Endothelial cell of umbilical vein (primary cell): ENCODE data around the gene PATE4. TPM values are rescaled to one million over a fixed set of nuclear protein-coding genes. Genes with fewer than 3 reads are reported as not detected.

ENCODE experiments used
- Bru-seq: library from RNA; stranded (reverse); fragments of 400-500 nt; gene quantifications from one replicate; lab custom pipeline; 2021; lab: Mats Ljungman, UMichigan
- BruChase-seq, 2 experiments: library from RNA; stranded (reverse); fragments of 400-500 nt; gene quantifications; one replicate each; lab custom pipeline; 2021; lab: Mats Ljungman, UMichigan
- BruUV-seq: library from RNA; stranded (reverse); fragments of 400-500 nt; replicated peaks from 2 replicates; lab custom pipeline; 2021; lab: Mats Ljungman, UMichigan
- CTCF ChIA-PET: fragments of 300-600, 350-600 bp; sonication (Branson Sonifier 250); formaldehyde crosslinking; loops from one replicate; lab custom pipeline; 2021; ENCODE audit warnings: antibody characterized with exemption, inconsistent platforms; lab: Charles Lee
- POLR2A ChIA-PET: fragments of 300-600, 350-600 bp; sonication (Branson Sonifier 250); formaldehyde crosslinking; loops from one replicate; lab custom pipeline; 2021; ENCODE audit warnings: antibody characterized with exemption, inconsistent platforms; lab: Charles Lee
- DNase-seq: peaks from one replicate; pipeline ENCODE4 v3.0.0-alpha.2; 2011; ENCODE audit warnings: low read depth, low spot score
- FAIRE-seq: peaks from 2 replicates; lab custom pipeline; 2011; peaks lifted over from hg19 to GRCh38; lab: Jason Lieb, UNC
- H2AFZ ChIP-seq: 2 replicates; pipeline ENCODE4 v1.6.0; 2012; ENCODE audit warnings: low read depth, low read length, control low read depth, inconsistent platforms
- H3K27ac ChIP-seq: 2 replicates; pipeline ENCODE4 v1.5.1; 2011; ENCODE audit warnings: low read depth, mild to moderate bottlenecking, control low read depth, low read length, moderate library complexity; ENCODE audit not compliant: insufficient read depth
- H3K27me3 ChIP-seq, 2 experiments: 2 replicates each; pipeline versions ENCODE4 v1.6.0 to v1.6.1; 2011; ENCODE audit warnings: low read length in 2 of 2, mixed read lengths in 1 of 2; ENCODE audit not compliant: control insufficient read depth in 2 of 2, insufficient read depth in 2 of 2
- H3K36me3 ChIP-seq, 2 experiments: 2 replicates in 1 of 2; 3 replicates in 1 of 2; pipeline ENCODE4 v1.5.1; 2011; ENCODE audit warnings: low read length in 2 of 2, mild to moderate bottlenecking in 1 of 2, moderate library complexity in 1 of 2; ENCODE audit not compliant: control insufficient read depth in 2 of 2, insufficient read depth in 2 of 2; ENCODE audit errors: extremely low read depth in 1 of 2
- H3K4me1 ChIP-seq: 3 replicates; pipeline ENCODE4 v1.5.1; 2011; ENCODE audit warnings: mild to moderate bottlenecking, low read length; ENCODE audit not compliant: control insufficient read depth, insufficient read depth; ENCODE audit errors: extremely low read depth
- H3K4me2 ChIP-seq: 2 replicates; pipeline ENCODE4 v1.6.1; 2011; ENCODE audit warnings: low read length, control low read depth, mixed read lengths; ENCODE audit not compliant: insufficient read depth
- H3K4me3 ChIP-seq, 3 experiments: fragments of 200-600 bp in 1 of 3; sonication (generic), shearing (Covaris generic) in 1 of 3; replicated peaks in 1 of 3; 2 replicates each; pipeline ENCODE4 v1.5.1; 2011 to 2016; ENCODE audit warnings: control low read depth in 3 of 3, low read length in 3 of 3, mild to moderate bottlenecking in 2 of 3, inconsistent platforms in 1 of 3, low read depth in 1 of 3, moderate library complexity in 1 of 3; ENCODE audit not compliant: insufficient read depth in 1 of 3
- H3K79me2 ChIP-seq: 2 replicates; pipeline ENCODE4 v1.6.0; 2012; ENCODE audit warnings: low read length, inconsistent platforms; ENCODE audit not compliant: control insufficient read depth, insufficient read depth
- H3K9ac ChIP-seq: replicated peaks from 2 replicates; pipeline ENCODE3; 2011; ENCODE audit warnings: low read length, control low read depth; ENCODE audit not compliant: insufficient read depth; ENCODE audit errors: extremely low read depth
- H3K9me1 ChIP-seq: replicated peaks from 3 replicates; pipeline ENCODE4 v1.6.0; 2011; ENCODE audit warnings: mild to moderate bottlenecking, low read length; ENCODE audit not compliant: control insufficient read depth, insufficient read depth; ENCODE audit errors: extremely low read depth
- H3K9me3 ChIP-seq: replicated peaks from 2 replicates; pipeline ENCODE4 v1.5.1; 2012; ENCODE audit warnings: low read length, inconsistent platforms; ENCODE audit not compliant: control insufficient read depth, insufficient read depth
- H4K20me1 ChIP-seq: replicated peaks from 2 replicates; pipeline ENCODE3; 2011; ENCODE audit warnings: mild to moderate bottlenecking, low read length; ENCODE audit not compliant: control insufficient read depth, insufficient read depth; ENCODE audit errors: extremely low read depth
- EZH2 ChIP-seq: IDR thresholded peaks from 2 replicates; pipeline ENCODE4 v1.6.1; 2012; ENCODE audit warnings: borderline replicate concordance, low read depth, mild to moderate bottlenecking, moderate library complexity, low read length, inconsistent platforms; ENCODE audit not compliant: severe bottlenecking
- FOS ChIP-seq: IDR thresholded peaks from 2 replicates; pipeline ENCODE4 v1.6.1; 2011; ENCODE audit warnings: mild to moderate bottlenecking, low read length, moderate library complexity, borderline replicate concordance; ENCODE audit not compliant: insufficient read depth
- GATA2 ChIP-seq: IDR thresholded peaks from 2 replicates; pipeline ENCODE4 v1.7.0; 2011; ENCODE audit warnings: low read depth, mild to moderate bottlenecking, moderate library complexity, mixed read lengths, low read length; ENCODE audit not compliant: insufficient read length, insufficient read depth
- JUN ChIP-seq: IDR thresholded peaks from 2 replicates; pipeline ENCODE4 v1.6.1; 2011; ENCODE audit warnings: borderline replicate concordance, low read depth; ENCODE audit not compliant: insufficient read length, insufficient read depth
- MYC ChIP-seq: IDR thresholded peaks from one replicate; pipeline ENCODE4 v1.6.1; 2011; ENCODE audit warnings: mild to moderate bottlenecking, low read depth, low read length
- POLR2A ChIP-seq: IDR thresholded peaks from 2 replicates; pipeline ENCODE4 v1.6.1; 2012; ENCODE audit warnings: low read depth, mild to moderate bottlenecking, control low read depth, low read length
- POLR2AphosphoS5 ChIP-seq: IDR thresholded peaks from 2 replicates; pipeline ENCODE4 v1.6.1; 2012; ENCODE audit warnings: low read depth, mild to moderate bottlenecking, control low read depth, low read length, moderate library complexity; ENCODE audit not compliant: insufficient read depth
- dilution Hi-C: fragments of 300-500 bp; cut with MboI; formaldehyde crosslinking; loops from one replicate; pipeline ENCODE4 v1.15.0; 2019; ENCODE audit warnings: low sequenced_read_pairs; ENCODE audit not compliant: extremely low pct_ligation_motif_present
- intact Hi-C: fragments of 100-400 bp; cut with micrococcal nuclease; formaldehyde crosslinking; loops from one replicate; pipeline ENCODE4 v1.10.0; 2022
- long read RNA-seq: library from polyadenylated mRNA; stranded (forward); transcript quantifications from one replicate; pipeline ENCODE4 v2.0.0, GENCODE V29; 2021
- polyA minus RNA-seq, 3 experiments: library from RNA; depleted of rRNA, polyadenylated mRNA; stranded (reverse); fragments of >200 nt; gene quantifications; 1 replicate in 1 of 3; 2 replicates in 2 of 3; pipeline ENCODE4 v1.2.3, GENCODE V29; 2011
- polyA plus RNA-seq, 4 experiments: library from polyadenylated mRNA; depleted of rRNA in 3 of 4; stranded (reverse) in 3 of 4; unstranded in 1 of 4; fragments of >200 nt; gene quantifications; 2 replicates each; pipeline versions ENCODE4 v1.2.1 to v1.2.3, GENCODE V29; 2011 to 2012; ENCODE audit warnings: missing spikeins in 1 of 4
- total RNA-seq: library from RNA; stranded (reverse); gene quantifications from 2 replicates; pipeline ENCODE4 v1.2.3, GENCODE V29; 2021
- TF ChIP-seq, protein P1 (sequence below): IDR thresholded peaks from 2 replicates; pipeline ENCODE4 v1.6.1; 2011; ENCODE audit not compliant: insufficient read depth, insufficient read length
- TF ChIP-seq, protein P2 (sequence below), 2 donors: IDR thresholded peaks; 1 replicate in 1 of 2; 2 replicates in 1 of 2; pipeline ENCODE4 v1.5.1; 2011; ENCODE audit warnings: low read length in 2 of 2, mild to moderate bottlenecking in 2 of 2, moderate library complexity in 2 of 2, control low read depth in 1 of 2, inconsistent platforms in 1 of 2, low read depth in 1 of 2; ENCODE audit not compliant: insufficient read depth in 1 of 2; ENCODE audit errors: extremely low read depth in 1 of 2

The PATE4 gene, protein sequence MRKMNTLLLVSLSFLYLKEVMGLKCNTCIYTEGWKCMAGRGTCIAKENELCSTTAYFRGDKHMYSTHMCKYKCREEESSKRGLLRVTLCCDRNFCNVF
- not detected in 2 replicates for total RNA-seq
- polyA plus RNA-seq: not detected in 2 replicates
- polyA plus RNA-seq (2011; cell fraction: cytosol; rRNA removed): not detected in 2 replicates
- polyA plus RNA-seq (2011; cell fraction: nucleus; rRNA removed): not detected in 2 replicates
- 0.08 TPM in 1 of 2 replicates, not detected in the other for polyA plus RNA-seq (2012)
- not detected in 2 replicates for polyA minus RNA-seq
- not detected for polyA minus RNA-seq (2011; cell fraction: cytosol; rRNA and poly(A)+ RNA removed)
- not detected in 2 replicates for polyA minus RNA-seq (2011; cell fraction: nucleus; rRNA and poly(A)+ RNA removed)
- Bru-seq, nascent RNA: not detected
- not detected for BruChase-seq, experiment 1, labeled RNA remaining after a 6-hour chase
- BruChase-seq, experiment 2, labeled RNA remaining after a 2-hour chase: not detected
- long read RNA-seq: 0 reads

DNA sequence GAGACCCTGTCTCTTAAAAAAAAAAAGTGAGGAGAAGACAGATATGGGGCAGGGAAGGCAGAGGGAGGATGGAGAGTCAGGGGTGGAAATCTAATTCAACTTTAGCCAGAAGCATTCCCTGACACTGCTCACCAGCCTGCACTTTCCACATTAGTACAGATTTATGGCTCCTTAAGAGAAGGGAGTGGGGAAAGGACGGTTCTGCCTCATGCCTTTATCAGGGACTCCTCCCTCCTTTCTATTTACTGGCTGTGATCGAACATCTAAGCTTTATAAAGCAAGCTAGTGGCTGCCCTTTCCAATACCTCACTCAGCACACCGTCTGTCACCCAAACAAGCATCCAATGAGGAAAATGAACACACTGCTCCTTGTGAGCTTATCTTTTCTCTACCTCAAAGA is at the start of gene PATE4:
Gene PATE4, plus strand, starts transcription at position 301 of the 400 bp plus-strand sequence. Its CDS starts 44 bp downstream, at position 345.
- H3K9me3 ChIP-seq: no peaks in the 10 kb centered on the region
- H3K9me1 ChIP-seq: no peaks in the 10 kb centered on the region
- intact Hi-C loops: no loop called here
- no peaks in the 10 kb centered on the region for H3K27me3 ChIP-seq
- TF ChIP-seq POLR2AphosphoS5: no peak
- TF ChIP-seq POLR2A: no peak
- TF ChIP-seq, protein P1, sequence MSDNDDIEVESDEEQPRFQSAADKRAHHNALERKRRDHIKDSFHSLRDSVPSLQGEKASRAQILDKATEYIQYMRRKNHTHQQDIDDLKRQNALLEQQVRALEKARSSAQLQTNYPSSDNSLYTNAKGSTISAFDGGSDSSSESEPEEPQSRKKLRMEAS: no peak
- TF ChIP-seq, protein P2, sequence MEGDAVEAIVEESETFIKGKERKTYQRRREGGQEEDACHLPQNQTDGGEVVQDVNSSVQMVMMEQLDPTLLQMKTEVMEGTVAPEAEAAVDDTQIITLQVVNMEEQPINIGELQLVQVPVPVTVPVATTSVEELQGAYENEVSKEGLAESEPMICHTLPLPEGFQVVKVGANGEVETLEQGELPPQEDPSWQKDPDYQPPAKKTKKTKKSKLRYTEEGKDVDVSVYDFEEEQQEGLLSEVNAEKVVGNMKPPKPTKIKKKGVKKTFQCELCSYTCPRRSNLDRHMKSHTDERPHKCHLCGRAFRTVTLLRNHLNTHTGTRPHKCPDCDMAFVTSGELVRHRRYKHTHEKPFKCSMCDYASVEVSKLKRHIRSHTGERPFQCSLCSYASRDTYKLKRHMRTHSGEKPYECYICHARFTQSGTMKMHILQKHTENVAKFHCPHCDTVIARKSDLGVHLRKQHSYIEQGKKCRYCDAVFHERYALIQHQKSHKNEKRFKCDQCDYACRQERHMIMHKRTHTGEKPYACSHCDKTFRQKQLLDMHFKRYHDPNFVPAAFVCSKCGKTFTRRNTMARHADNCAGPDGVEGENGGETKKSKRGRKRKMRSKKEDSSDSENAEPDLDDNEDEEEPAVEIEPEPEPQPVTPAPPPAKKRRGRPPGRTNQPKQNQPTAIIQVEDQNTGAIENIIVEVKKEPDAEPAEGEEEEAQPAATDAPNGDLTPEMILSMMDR (IDR thresholded peaks at IDR 0.05; ENCODE audit: extremely low read depth in 1 of 2, insufficient read depth in 1 of 2, low read depth in 1 of 2, low read length in 2 of 2): no peak
- TF ChIP-seq FOS: no peak
- no peak for TF ChIP-seq JUN
- TF ChIP-seq MYC: no peak
- TF ChIP-seq EZH2: no peak
- TF ChIP-seq GATA2: no peak
- H3K79me2 ChIP-seq: no peaks in the 10 kb centered on the region
- ChIA-PET POLR2A (no interaction called here), CTCF (no interaction called here)
- no peaks in the 10 kb centered on the region for H3K36me3 ChIP-seq
- H4K20me1 ChIP-seq: no peaks in the 10 kb centered on the region
- no peak within 1 kb of the TSS for H3K27ac ChIP-seq
- H3K9ac ChIP-seq: no peak within 1 kb of the TSS
- no peak for FAIRE-seq
- H3K4me1 ChIP-seq: no peaks in the 10 kb centered on the region
- dilution Hi-C loops: no loop called here
- no peak within 1 kb of the TSS for H3K4me3 ChIP-seq
- H3K4me2 ChIP-seq: no peak within 1 kb of the TSS
- H2AFZ ChIP-seq: no peak within 1 kb of the TSS
- no TSS peak for BruUV-seq
- DNase-seq: no peak
